ENCODE results near the gene FAM240A. TPM values are rescaled to one million over a fixed set of nuclear protein-coding genes. Genes with fewer than 3 reads are reported as not detected.

The FAM240A gene
- total RNA-seq, 1 experiment from 2014 or later: not detected

- BruUV-seq (replicated peaks): no TSS peak
- DNase-seq: no peak
- Histone ChIP-seq H3K4me1 (replicated peaks; ENCODE audit: insufficient read depth) (no peaks in the 10 kb centered on the region), H3K9me3 (ENCODE audit: insufficient read depth, low read depth) (no peaks in the 10 kb centered on the region), H3K4me3 (no peak overlapping the region), H3K4me2 (no peak overlapping the region), H3K9me2 (ENCODE audit: insufficient read depth) (no peaks in the 10 kb centered on the region), H2AFZ (no peak overlapping the region), H3K27ac (no peak overlapping the region), H4K20me1 (ENCODE audit: insufficient read depth) (no peaks in the 10 kb centered on the region), H3F3A (ENCODE audit: insufficient read depth, low read depth) (no peaks in the 10 kb centered on the region), H3K36me3 (ENCODE audit: low read depth) (no peaks in the 10 kb centered on the region), H3K27me3 (ENCODE audit: insufficient read depth, low read depth) (no peaks in the 10 kb centered on the region), H3K79me2 (ENCODE audit: low read depth) (no peaks in the 10 kb centered on the region)
- CTCF ChIA-PET: no interaction called here
- intact Hi-C loops (cut with micrococcal nuclease; ENCODE audit: unreplicated experiment): no loop called here
- TF ChIP-seq CTCF (conservative IDR thresholded peaks at IDR 0.05): no peak
- TF ChIP-seq EZH2 (IDR thresholded peaks at IDR 0.05; ENCODE audit: low read depth): no peak
- POLR2A ChIA-PET (ENCODE audit: unreplicated experiment): interaction anchor here (0.7 kb wide), 1 partner anchor 339 kb away, joined by 4 read pairs; no protein-coding TSS in a partner anchor
Observed at GRCh38 chr3:46651084-46651483, 38.8 kb downstream of the FAM240A start.

GRCh38 chr3:46655271-46655670 is 42.9 kb downstream of the FAM240A start:
- peaks cover 5% of the 10 kb centered on the region; the same call in 1 of the 2 replicates for H3F3A ChIP-seq (ENCODE audit: insufficient read depth, low read depth)
- intact Hi-C loops (cut with micrococcal nuclease; ENCODE audit: unreplicated experiment): no loop called here
- no peak overlapping the region for H2AFZ ChIP-seq
- BruUV-seq (replicated peaks): no TSS peak
- no peaks in the 10 kb centered on the region for H3K79me2 ChIP-seq (ENCODE audit: low read depth)
- H3K27ac ChIP-seq: no peak overlapping the region
- H3K27me3 ChIP-seq (ENCODE audit: insufficient read depth, low read depth): no peaks in the 10 kb centered on the region
- H3K4me2 ChIP-seq: no peak overlapping the region
- 0 out of 2 replicates have a peak, but pooled peaks cover 13% of the 10 kb centered on the region for H3K4me1 ChIP-seq (replicated peaks; ENCODE audit: insufficient read depth)
- H3K4me3 ChIP-seq: no peak overlapping the region
- no peaks in the 10 kb centered on the region for H3K9me3 ChIP-seq (ENCODE audit: insufficient read depth, low read depth)
- no peaks in the 10 kb centered on the region for H4K20me1 ChIP-seq (ENCODE audit: insufficient read depth)
- H3K9me2 ChIP-seq (ENCODE audit: insufficient read depth): no peaks in the 10 kb centered on the region
- no peaks in the 10 kb centered on the region for H3K36me3 ChIP-seq (ENCODE audit: low read depth)
- CTCF ChIA-PET: no interaction called here
- DNase-seq: no peak
- TF ChIP-seq CTCF (conservative IDR thresholded peaks at IDR 0.05): no peak
- POLR2A ChIA-PET (ENCODE audit: unreplicated experiment): no interaction called here

- no peak overlapping the region for H3K4me2 ChIP-seq
Observed at GRCh38 chr3:46656778-46657556, 44.6 kb downstream of the FAM240A start.

More at GRCh38 chr3:46656778-46657556, 44.6 kb downstream of the FAM240A start:
- ChIA-PET POLR2A (ENCODE audit: unreplicated experiment) (no interaction called here), CTCF (no interaction called here)
- Histone ChIP-seq H3K4me3 (no peak overlapping the region), H3K4me1 (replicated peaks; ENCODE audit: insufficient read depth) (peaks cover 28% of the 10 kb centered on the region), H4K20me1 (ENCODE audit: insufficient read depth) (no peaks in the 10 kb centered on the region), H3F3A (ENCODE audit: insufficient read depth, low read depth) (peaks cover 5% of the 10 kb centered on the region; the same call in 1 of the 2 replicates), H3K27ac (no peak overlapping the region), H3K9me2 (ENCODE audit: insufficient read depth) (no peaks in the 10 kb centered on the region), H2AFZ (no peak overlapping the region), H3K36me3 (ENCODE audit: low read depth) (no peaks in the 10 kb centered on the region), H3K9me3 (ENCODE audit: insufficient read depth, low read depth) (no peaks in the 10 kb centered on the region), H3K27me3 (ENCODE audit: insufficient read depth, low read depth) (no peaks in the 10 kb centered on the region), H3K79me2 (ENCODE audit: low read depth) (no peaks in the 10 kb centered on the region)
- no peak for DNase-seq
- BruUV-seq (replicated peaks): no TSS peak
- intact Hi-C loops (cut with micrococcal nuclease; ENCODE audit: unreplicated experiment): no loop called here
- TF ChIP-seq CTCF (conservative IDR thresholded peaks at IDR 0.05) (no peak), EZH2 (IDR thresholded peaks at IDR 0.05; ENCODE audit: low read depth) (no peak)
